Osteocyte (in vitro differentiated cells): Measurements from ENCODE around the gene ABHD16A. TPM values are rescaled to one million over a fixed set of nuclear protein-coding genes. Genes with fewer than 3 reads are reported as not detected.

ENCODE experiments used
- DNase-seq: peaks from one replicate; pipeline ENCODE4 v3.0.0; 2021; ENCODE audit warnings: mixed read lengths; ENCODE audit not compliant: unreplicated experiment; ENCODE audit errors: extremely low spot score
- H3K27ac Mint-ChIP-seq: one replicate; pipeline ENCODE4 v1.8.0; 2021; ENCODE audit warnings: mild to moderate bottlenecking, mixed read lengths; ENCODE audit not compliant: unreplicated experiment
- H3K27me3 Mint-ChIP-seq: one replicate; pipeline ENCODE4 v1.8.0; 2021; ENCODE audit warnings: mixed read lengths; ENCODE audit not compliant: unreplicated experiment
- H3K36me3 Mint-ChIP-seq: one replicate; pipeline ENCODE4 v1.8.0; 2021; ENCODE audit warnings: mixed read lengths; ENCODE audit not compliant: unreplicated experiment
- H3K4me1 Mint-ChIP-seq: one replicate; pipeline ENCODE4 v1.8.0; 2021; ENCODE audit warnings: mixed read lengths; ENCODE audit not compliant: unreplicated experiment
- H3K4me3 Mint-ChIP-seq: one replicate; pipeline ENCODE4 v1.8.0; 2021; ENCODE audit warnings: mild to moderate bottlenecking, moderate library complexity, mixed read lengths; ENCODE audit not compliant: unreplicated experiment
- H3K9me3 Mint-ChIP-seq: one replicate; pipeline ENCODE4 v1.8.0; 2021; ENCODE audit warnings: mixed read lengths; ENCODE audit not compliant: unreplicated experiment
- total RNA-seq: library from RNA; stranded (reverse); gene quantifications from 2 replicates; pipeline ENCODE4 v1.2.1, GENCODE V29; 2021
- TF ChIP-seq, protein P1 (sequence below): fragments of 200-600 bp; sonication (generic); IDR thresholded peaks from 2 replicates; pipeline ENCODE4 v1.5.0; 2021; ENCODE audit warnings: antibody characterized with exemption, mild to moderate bottlenecking, moderate library complexity

The ABHD16A gene
- total RNA-seq, 1 donor from 2014 or later: 50.5 TPM

DNA sequence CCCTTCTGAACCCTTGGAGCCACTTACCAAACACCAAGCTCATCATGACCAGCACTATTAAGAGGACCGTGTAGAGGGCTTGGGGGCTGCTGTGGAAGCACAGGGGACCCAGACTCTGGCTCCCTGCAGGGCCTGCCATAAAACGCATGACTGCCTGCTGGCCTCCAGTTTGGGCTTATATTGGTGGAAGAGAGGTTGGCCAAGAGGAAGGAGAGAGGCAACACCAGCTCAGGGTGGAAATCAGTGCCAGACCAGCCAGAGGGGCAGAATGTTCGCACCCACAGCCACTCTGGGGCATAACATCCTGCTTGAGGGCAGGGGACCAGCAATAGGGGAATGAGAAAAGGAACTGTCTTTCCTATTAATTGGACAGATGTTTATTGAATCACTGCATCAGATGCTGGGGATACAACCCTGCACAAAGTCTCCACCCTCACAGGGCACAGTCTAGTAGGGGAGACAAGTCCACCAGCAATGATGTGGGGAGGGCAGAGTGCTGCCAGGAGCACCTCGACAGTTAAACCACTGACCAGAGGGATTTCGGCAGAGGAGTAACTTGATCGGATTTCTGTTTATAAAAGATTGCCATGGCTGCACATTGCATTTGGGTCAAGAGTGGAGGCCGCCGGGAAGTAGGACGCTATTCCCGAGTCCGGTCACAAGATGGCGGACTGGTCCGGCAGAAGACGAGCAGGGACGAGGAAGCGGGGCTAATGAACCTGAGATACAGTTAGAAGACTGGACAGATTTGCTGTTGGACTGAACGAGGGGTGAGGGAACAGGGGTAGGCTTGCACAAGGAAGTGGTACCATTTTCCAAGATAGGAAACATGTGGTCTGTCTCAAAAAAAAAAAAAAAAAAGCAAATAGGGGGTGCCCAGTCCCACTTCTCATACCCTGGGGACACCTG is 22.6 kb downstream of the ABHD16A start, which contains the start of gene LY6G5C:
Gene LY6G5C (minus strand): TSS at position 842 of the 909 bp plus-strand sequence. CDS start 694 bp downstream, at position 148.
- Mint-ChIP-seq H3K27ac (peak within 1 kb of the TSS; percentile 90), H3K9me3 (no peaks in the 10 kb centered on the region), H3K27me3 (no peaks in the 10 kb centered on the region), H3K4me3 (peak within 1 kb of the TSS; percentile 73), H3K36me3 (peaks cover under 1% of the 10 kb centered on the region), H3K4me1 (peaks cover 16% of the 10 kb centered on the region)
- TF ChIP-seq, protein P1, sequence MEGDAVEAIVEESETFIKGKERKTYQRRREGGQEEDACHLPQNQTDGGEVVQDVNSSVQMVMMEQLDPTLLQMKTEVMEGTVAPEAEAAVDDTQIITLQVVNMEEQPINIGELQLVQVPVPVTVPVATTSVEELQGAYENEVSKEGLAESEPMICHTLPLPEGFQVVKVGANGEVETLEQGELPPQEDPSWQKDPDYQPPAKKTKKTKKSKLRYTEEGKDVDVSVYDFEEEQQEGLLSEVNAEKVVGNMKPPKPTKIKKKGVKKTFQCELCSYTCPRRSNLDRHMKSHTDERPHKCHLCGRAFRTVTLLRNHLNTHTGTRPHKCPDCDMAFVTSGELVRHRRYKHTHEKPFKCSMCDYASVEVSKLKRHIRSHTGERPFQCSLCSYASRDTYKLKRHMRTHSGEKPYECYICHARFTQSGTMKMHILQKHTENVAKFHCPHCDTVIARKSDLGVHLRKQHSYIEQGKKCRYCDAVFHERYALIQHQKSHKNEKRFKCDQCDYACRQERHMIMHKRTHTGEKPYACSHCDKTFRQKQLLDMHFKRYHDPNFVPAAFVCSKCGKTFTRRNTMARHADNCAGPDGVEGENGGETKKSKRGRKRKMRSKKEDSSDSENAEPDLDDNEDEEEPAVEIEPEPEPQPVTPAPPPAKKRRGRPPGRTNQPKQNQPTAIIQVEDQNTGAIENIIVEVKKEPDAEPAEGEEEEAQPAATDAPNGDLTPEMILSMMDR: peak; percentile 83
- peak; percentile 93 for DNase-seq

- DNase-seq: no peak
- Mint-ChIP-seq H3K4me1 (peaks cover 16% of the 10 kb centered on the region), H3K9me3 (no peaks in the 10 kb centered on the region), H3K27me3 (no peaks in the 10 kb centered on the region), H3K36me3 (no peaks in the 10 kb centered on the region), H3K27ac (no peak overlapping the region), H3K4me3 (no peak overlapping the region)
- TF ChIP-seq, protein P1: no peak
These were observed 25.2 kb downstream of the ABHD16A start for GRCh38 chr6:31677955-31678354.

- peaks cover 7% of the 10 kb centered on the region for H3K36me3 Mint-ChIP-seq
- H3K4me3 Mint-ChIP-seq: no peak overlapping the region
- no peak for DNase-seq
- no peak overlapping the region for H3K27ac Mint-ChIP-seq
- H3K4me1 Mint-ChIP-seq: peaks cover 16% of the 10 kb centered on the region
- H3K27me3 Mint-ChIP-seq: no peaks in the 10 kb centered on the region
- TF ChIP-seq, protein P1: no peak
- H3K9me3 Mint-ChIP-seq: no peaks in the 10 kb centered on the region
These were observed 26.2 kb downstream of the ABHD16A start for GRCh38 chr6:31676904-31677303.

- TF ChIP-seq, protein P1: no peak
- Mint-ChIP-seq H3K9me3 (no peaks in the 10 kb centered on the region), H3K36me3 (peaks cover 8% of the 10 kb centered on the region), H3K27me3 (no peaks in the 10 kb centered on the region), H3K4me1 (peaks cover 14% of the 10 kb centered on the region), H3K4me3 (no peak overlapping the region), H3K27ac (no peak overlapping the region)
- no peak for DNase-seq
These were observed 26.7 kb downstream of the ABHD16A start for GRCh38 chr6:31676322-31676903.

DNA sequence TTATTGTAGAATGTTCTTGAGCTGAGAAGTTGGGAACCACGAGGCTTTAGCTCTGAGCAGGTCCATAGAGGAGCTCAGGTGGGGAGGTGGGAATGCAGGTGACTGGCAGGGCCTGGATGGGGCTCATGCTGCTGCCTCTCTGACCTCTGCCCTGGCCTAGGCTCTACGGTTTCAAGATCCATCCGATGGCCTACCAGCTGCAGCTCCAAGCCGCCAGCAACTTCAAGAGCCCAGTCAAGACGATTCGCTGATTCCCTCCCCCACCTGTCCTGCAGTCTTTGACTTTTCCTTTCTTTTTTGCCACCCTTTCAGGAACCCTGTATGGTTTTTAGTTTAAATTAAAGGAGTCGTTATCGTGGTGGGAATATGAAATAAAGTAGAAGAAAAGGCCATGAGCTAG is 33.4 kb downstream of the ABHD16A start, which contains the start of gene LY6G5B:
Gene LY6G5B (plus strand): TSS at position 301 of the 400 bp plus-strand sequence. CDS start 975 bp downstream, outside the sequence.
- no peak for DNase-seq
- no peaks in the 10 kb centered on the region for H3K27me3 Mint-ChIP-seq
- TF ChIP-seq, protein P1: no peak
- H3K9me3 Mint-ChIP-seq: no peaks in the 10 kb centered on the region
- H3K27ac Mint-ChIP-seq: no peak within 1 kb of the TSS
- H3K36me3 Mint-ChIP-seq: peaks cover 32% of the 10 kb centered on the region
- H3K4me1 Mint-ChIP-seq: peaks cover 15% of the 10 kb centered on the region
- H3K4me3 Mint-ChIP-seq: no peak within 1 kb of the TSS
